Stimulated activated CD4-positive, alpha-beta T cell treated with anti-CD3 and anti-CD28 coated beads, TNF-alpha, amount 100 ng/mL, for 48 hours (primary cell): ENCODE results near the gene AGL.
"Not testable (repeated sequence)": the region's sequence is repeated elsewhere in the genome, so short reads cannot be mapped to it uniquely, and the experiment has no call there.

ENCODE experiments used
- DNase-seq, 3 donors: peaks; one replicate each; pipeline ENCODE4 v3.0.0-alpha.2; 2020; ENCODE audit warnings: low read depth in 3 of 3

Gene AGL

GRCh38 chr1:99943223-99943794, 93.1 kb downstream of the AGL start:
- no peak for DNase-seq

- DNase-seq: no peak
These were observed 94.0 kb downstream of the AGL start for GRCh38 chr1:99944192-99944591.

DNA sequence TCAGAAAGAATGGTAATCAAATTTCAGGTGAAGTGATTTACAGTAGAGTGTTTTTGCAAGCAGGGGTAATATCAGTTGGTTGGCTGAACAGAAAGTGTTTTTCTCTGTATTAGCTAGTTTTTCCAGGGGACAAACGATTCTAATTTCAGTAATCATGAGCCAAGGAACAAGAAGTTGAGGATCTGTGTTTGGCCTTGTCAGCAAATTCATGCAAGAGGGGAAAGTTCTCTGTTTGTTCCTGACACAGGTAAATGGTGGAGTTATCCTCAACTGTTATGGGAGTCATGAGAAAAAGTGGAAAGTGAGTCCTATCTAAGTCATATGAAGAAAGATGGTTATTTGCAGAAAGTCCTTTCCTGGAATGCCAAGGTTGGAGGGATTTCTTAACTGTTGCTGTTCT, 95.0 kb downstream of the AGL start:
- no peak for DNase-seq

GRCh38 chr1:99950486-99950885, 100.3 kb downstream of the AGL start:
- DNase-seq: no peak

- no peak for DNase-seq
These were observed 102.4 kb downstream of the AGL start for GRCh38 chr1:99952522-99952921.

GRCh38 chr1:99955375-99955774, 105.2 kb downstream of the AGL start:
- no peak for DNase-seq

DNA sequence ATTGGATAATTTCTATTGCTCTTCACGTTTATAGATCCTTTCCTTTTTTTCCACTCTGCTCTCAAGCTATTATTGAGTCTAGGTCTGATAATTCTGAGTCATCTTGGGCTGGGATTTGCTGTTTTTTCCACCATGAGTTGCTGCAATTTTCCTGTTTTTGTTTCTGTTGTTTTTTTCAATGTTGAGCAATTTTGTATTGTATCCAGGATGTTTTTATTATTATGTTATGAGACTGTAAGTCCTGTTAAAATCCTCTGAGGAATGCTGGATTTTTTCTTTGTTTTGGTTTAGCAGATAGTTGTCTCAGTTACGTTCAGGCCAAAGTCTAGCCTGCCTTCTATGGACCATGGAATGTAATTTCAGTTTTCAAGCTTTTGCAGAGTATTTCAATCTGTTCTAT, 106.6 kb downstream of the AGL start:
- no peak for DNase-seq

- DNase-seq: no peak
These were observed 107.7 kb downstream of the AGL start for GRCh38 chr1:99957818-99958217.

DNA sequence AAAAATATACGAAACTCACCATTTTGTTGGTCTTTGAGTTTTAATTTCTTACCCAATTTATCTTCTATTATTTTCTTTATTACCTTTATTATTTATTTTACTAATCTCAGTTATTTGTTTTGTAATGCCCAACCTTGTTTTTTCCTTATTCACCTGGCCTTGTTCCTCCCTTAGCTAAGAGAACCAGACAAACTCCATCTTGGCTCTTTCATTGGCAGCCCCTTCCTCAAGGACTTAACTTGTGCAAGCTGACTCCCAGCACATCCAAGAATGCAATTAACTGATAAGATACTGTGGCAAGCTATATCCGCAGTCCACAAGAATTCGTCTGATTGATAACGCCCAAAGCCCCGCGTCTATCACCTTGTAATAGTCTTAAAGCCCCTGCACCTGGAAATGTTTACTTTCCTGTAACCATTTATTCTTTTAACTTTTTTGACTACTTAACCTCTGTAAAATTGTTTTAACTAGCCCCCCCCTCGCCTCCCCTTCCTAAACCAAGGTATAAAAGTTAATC, 109.1 kb downstream of the AGL start:
- not testable (repeated sequence) for DNase-seq

DNA sequence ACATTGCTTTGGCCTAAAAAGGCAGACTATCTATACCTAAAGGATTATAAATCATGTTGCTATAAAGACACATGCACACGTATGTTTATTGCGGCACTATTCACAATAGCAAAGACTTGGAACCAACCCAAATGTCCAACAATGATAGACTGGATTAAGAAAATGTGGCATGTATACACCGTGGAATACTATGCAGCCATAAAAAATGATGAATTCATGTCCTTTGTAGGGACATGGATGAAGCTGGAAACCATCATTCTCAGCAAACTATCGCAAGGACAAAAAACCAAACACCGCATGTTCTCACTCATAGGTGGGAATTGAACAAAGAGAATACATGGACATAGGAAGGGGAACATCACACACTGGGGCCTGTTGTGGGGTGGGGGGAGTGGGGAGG, 110.1 kb downstream of the AGL start:
- DNase-seq: not testable (repeated sequence)

- DNase-seq: no peak
These were observed 113.1 kb downstream of the AGL start for GRCh38 chr1:99963041-99963795.

- no peak for DNase-seq
These were observed 114.6 kb downstream of the AGL start for GRCh38 chr1:99964806-99965205.

- DNase-seq: no peak
These were observed 115.7 kb downstream of the AGL start for GRCh38 chr1:99965646-99966375.

GRCh38 chr1:99968214-99968613, 118.1 kb downstream of the AGL start:
- no peak for DNase-seq

- DNase-seq: no peak
These were observed 119.1 kb downstream of the AGL start for GRCh38 chr1:99969260-99969728.

GRCh38 chr1:99969729-99970621, 119.8 kb downstream of the AGL start, which contains the start of gene SLC35A3:
Gene SLC35A3 (plus strand): TSS chr1:99969996. CDS start chr1:99993555, 23,559 bp downstream.
- peak; percentile 67 to 72 (median 70) for DNase-seq

DNA sequence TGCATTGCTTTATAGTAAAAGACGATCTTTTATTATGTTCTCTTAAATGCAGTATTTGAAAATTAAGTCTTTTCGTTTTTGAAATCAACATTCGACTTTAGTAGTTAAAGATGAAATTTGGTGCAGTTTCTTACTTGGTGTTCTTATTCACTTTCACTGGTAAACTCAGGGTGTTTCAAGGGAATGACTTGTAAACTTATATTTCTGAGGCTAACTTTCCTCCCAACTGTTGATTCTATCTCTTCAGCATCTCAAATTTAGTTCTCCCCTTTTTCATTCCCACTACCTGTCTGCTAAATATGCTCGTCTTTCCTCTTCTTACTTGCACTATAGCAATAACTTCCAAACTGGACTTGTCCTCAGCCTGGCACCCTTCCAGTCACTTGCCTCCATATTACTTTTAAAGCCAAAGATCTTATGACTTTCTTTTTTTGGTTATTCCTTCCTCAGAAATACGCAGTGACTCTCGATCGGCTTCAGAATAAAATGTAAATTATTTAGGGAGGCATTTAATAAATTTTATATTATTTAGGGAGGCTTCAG, 120.6 kb downstream of the AGL start:
- no peak for DNase-seq

DNA sequence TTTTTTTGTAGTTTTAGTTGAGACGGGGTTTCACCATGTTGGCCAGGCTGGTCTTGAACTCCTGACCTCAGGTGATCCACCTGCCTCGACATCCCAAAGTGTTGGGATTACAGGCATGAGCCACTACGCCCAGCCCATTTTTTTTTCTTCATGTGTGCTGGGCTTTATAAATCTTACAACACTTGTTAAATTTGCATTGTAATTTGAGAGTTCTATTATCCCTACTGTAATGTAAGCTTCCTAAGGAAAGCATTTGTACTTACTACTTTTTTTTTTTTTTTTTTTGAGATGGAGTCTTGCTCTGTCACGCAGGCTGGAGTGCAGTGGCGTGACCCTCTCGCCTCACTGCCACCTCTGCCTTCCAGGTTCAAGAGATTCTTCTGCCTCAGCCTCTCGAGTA, 121.9 kb downstream of the AGL start:
- not testable (repeated sequence) for DNase-seq
